Caco-2 (cell line): ENCODE measurements around the gene SCARF2. TPM values are rescaled to one million over a fixed set of nuclear protein-coding genes. Genes with fewer than 3 reads are reported as not detected.
A peak's percentile ranks its signal among the peaks of the same experiment; 100 is the strongest.

Experiments
- Bru-seq: library from RNA; stranded (reverse); fragments of 400-500 nt; gene quantifications from one replicate; lab custom pipeline; 2021; lab: Mats Ljungman, UMichigan
- BruChase-seq, 2 experiments: library from RNA; stranded (reverse); fragments of 400-500 nt; gene quantifications; one replicate each; lab custom pipeline; 2021; lab: Mats Ljungman, UMichigan
- BruUV-seq: library from RNA; stranded (reverse); fragments of 400-500 nt; replicated peaks from 2 replicates; lab custom pipeline; 2021; lab: Mats Ljungman, UMichigan
- CTCF ChIA-PET: fragments of 300-600 bp; sonication (Branson Sonifier 250); formaldehyde crosslinking; loops from one replicate; lab custom pipeline; 2022; ENCODE audit warnings: antibody characterized with exemption; lab: Charles Lee
- POLR2A ChIA-PET: fragments of 300-600 bp; sonication (Branson Sonifier 250); formaldehyde crosslinking; loops from one replicate; lab custom pipeline; 2022; ENCODE audit warnings: antibody characterized with exemption; lab: Charles Lee
- DNase-seq, 2 experiments: peaks; one replicate each; pipeline versions ENCODE4 v3.0.0 to v3.0.0-alpha.2; 2020 to 2022
- H3K27me3 ChIP-seq: replicated peaks from 2 replicates; pipeline ENCODE4 v1.6.0; 2011; ENCODE audit warnings: low read length; ENCODE audit not compliant: control insufficient read depth, insufficient read depth
- H3K36me3 ChIP-seq: 2 replicates; pipeline ENCODE4 v1.5.1; 2011; ENCODE audit warnings: low read length; ENCODE audit not compliant: control insufficient read depth, insufficient read depth
- H3K4me1 ChIP-seq: fragments of 250-450 bp; sonication (Bioruptor Pico); 2 replicates; pipeline ENCODE4 v1.5.1; 2020; ENCODE audit warnings: mild to moderate bottlenecking
- H3K4me3 ChIP-seq: 2 replicates; pipeline ENCODE4 v1.5.1; 2011; ENCODE audit warnings: low read depth, mild to moderate bottlenecking, control low read depth, low read length
- H3K9me3 ChIP-seq: fragments of 250-450 bp; sonication (Bioruptor Pico); 2 replicates; pipeline ENCODE4 v1.5.1; 2020; ENCODE audit warnings: mild to moderate bottlenecking, moderate library complexity
- H3K27ac Mint-ChIP-seq: one replicate; pipeline ENCODE4 v1.8.0; 2022; ENCODE audit warnings: mixed read lengths; ENCODE audit not compliant: unreplicated experiment
- H3K27me3 Mint-ChIP-seq: one replicate; pipeline ENCODE4 v1.8.0; 2022; ENCODE audit warnings: mixed read lengths; ENCODE audit not compliant: insufficient read depth, unreplicated experiment
- H3K36me3 Mint-ChIP-seq: one replicate; pipeline ENCODE4 v1.8.0; 2022; ENCODE audit warnings: mild to moderate bottlenecking, mixed read lengths; ENCODE audit not compliant: insufficient read depth, unreplicated experiment
- H3K4me1 Mint-ChIP-seq: one replicate; pipeline ENCODE4 v1.8.0; 2022; ENCODE audit warnings: low read depth, mixed read lengths; ENCODE audit not compliant: unreplicated experiment
- H3K4me3 Mint-ChIP-seq: one replicate; pipeline ENCODE4 v1.8.0; 2022; ENCODE audit warnings: mild to moderate bottlenecking, moderate library complexity, mixed read lengths; ENCODE audit not compliant: unreplicated experiment
- H3K9me3 Mint-ChIP-seq: one replicate; pipeline ENCODE4 v1.8.0; 2022; ENCODE audit warnings: mixed read lengths; ENCODE audit not compliant: unreplicated experiment
- CTCF ChIP-seq, 2 experiments: fragments of 200-600 bp in 1 of 2; IDR thresholded peaks; 1 replicate in 1 of 2; 2 replicates in 1 of 2; pipeline versions ENCODE4 v1.5.1 to v1.8.0; 2011 to 2022; ENCODE audit warnings: antibody characterized with exemption in 1 of 2, control low read depth in 1 of 2, inconsistent platforms in 1 of 2, low read depth in 1 of 2, low read length in 1 of 2, mild to moderate bottlenecking in 1 of 2, moderate library complexity in 1 of 2; ENCODE audit not compliant: insufficient read depth in 1 of 2, severe bottlenecking in 1 of 2, unreplicated experiment in 1 of 2
- intact Hi-C: fragments of 100-400 bp; cut with micrococcal nuclease; formaldehyde crosslinking; loops from one replicate; pipeline ENCODE4 v1.10.0; 2022; ENCODE audit not compliant: unreplicated experiment
- long read RNA-seq: library from polyadenylated mRNA; stranded (forward); transcript quantifications from one replicate; pipeline ENCODE4 v2.0.0, GENCODE V29; 2022
- total RNA-seq: library from RNA; stranded (reverse); gene quantifications from 2 replicates; pipeline ENCODE4 v1.2.3, GENCODE V29; 2022

Gene SCARF2
- total RNA-seq: 0.58 and 0.73 TPM in 2 replicates
- Bru-seq, nascent RNA: percentile 28 among the genes with signal in this experiment
- BruChase-seq, experiment 1, labeled RNA remaining after a 2-hour chase: percentile 25 among the genes with signal in this experiment
- percentile 26 among the genes with signal in this experiment for BruChase-seq, experiment 2, labeled RNA remaining after a 6-hour chase
- long read RNA-seq: 0 reads

- Histone ChIP-seq H3K27me3 (no peaks in the 10 kb centered on the region), H3K4me1 (peaks cover 6% of the 10 kb centered on the region; the same call in 1 of the 2 replicates), H3K9me3 (no peaks in the 10 kb centered on the region), H3K36me3 (peaks cover 2% of the 10 kb centered on the region; the same call in 1 of the 2 replicates), H3K4me3 (peak within 1 kb of the TSS; percentile 35)
- H3K27ac Mint-ChIP-seq: peak within 1 kb of the TSS; percentile 67
- no peak for TF ChIP-seq CTCF (IDR thresholded peaks at IDR 0.05; ENCODE audit: insufficient read depth in 1 of 2, low read depth in 1 of 2, low read length in 1 of 2, severe bottlenecking in 1 of 2, unreplicated experiment in 1 of 2)
- BruUV-seq: no TSS peak
- ChIA-PET CTCF (no interaction called here), POLR2A (no interaction called here)
- DNase-seq: no peak
- peaks cover 7% of the 10 kb centered on the region for H3K27me3 Mint-ChIP-seq
- peaks cover 6% of the 10 kb centered on the region for H3K4me1 Mint-ChIP-seq
- no peaks in the 10 kb centered on the region for H3K9me3 Mint-ChIP-seq
- H3K36me3 Mint-ChIP-seq: peaks cover 10% of the 10 kb centered on the region
- intact Hi-C loops: no loop called here
- peak within 1 kb of the TSS; percentile 91 for H3K4me3 Mint-ChIP-seq
Measured at GRCh38 chr22:20437613-20438426, at the start of gene SCARF2. Gene SCARF2 (minus strand): TSS chr22:20437825. CDS start chr22:20437754, 71 bp downstream.

- H3K4me1 Mint-ChIP-seq: no peaks in the 10 kb centered on the region
- Histone ChIP-seq H3K4me1 (no peaks in the 10 kb centered on the region), H3K36me3 (no peaks in the 10 kb centered on the region; the same call in 1 of the 2 replicates), H3K4me3 (no peak overlapping the region), H3K9me3 (no peaks in the 10 kb centered on the region), H3K27me3 (no peaks in the 10 kb centered on the region)
- DNase-seq: no peak
- CTCF ChIA-PET: interaction anchor here (0.6 kb wide), 1 partner anchor 68 kb away, joined by 11 read pairs; no protein-coding TSS in a partner anchor
- POLR2A ChIA-PET: no interaction called here
- TF ChIP-seq CTCF (IDR thresholded peaks at IDR 0.05; ENCODE audit: insufficient read depth in 1 of 2, low read depth in 1 of 2, low read length in 1 of 2, severe bottlenecking in 1 of 2, unreplicated experiment in 1 of 2): no peak
- no TSS peak for BruUV-seq
- H3K36me3 Mint-ChIP-seq: peaks cover 19% of the 10 kb centered on the region
- intact Hi-C loops: no loop called here
- H3K4me3 Mint-ChIP-seq: no peak overlapping the region
- no peaks in the 10 kb centered on the region for H3K27me3 Mint-ChIP-seq
- H3K27ac Mint-ChIP-seq: no peak overlapping the region
- H3K9me3 Mint-ChIP-seq: no peaks in the 10 kb centered on the region
Measured at GRCh38 chr22:20486229-20486628, 48.6 kb upstream of the SCARF2 start.

GRCh38 chr22:20484948-20485683 lies 47.5 kb upstream of the SCARF2 start:
- ChIA-PET CTCF (no interaction called here), POLR2A (no interaction called here)
- H3K4me3 Mint-ChIP-seq: no peak overlapping the region
- no peaks in the 10 kb centered on the region for H3K4me1 Mint-ChIP-seq
- H3K9me3 Mint-ChIP-seq: no peaks in the 10 kb centered on the region
- DNase-seq: no peak
- intact Hi-C loops: no loop called here
- Histone ChIP-seq H3K4me1 (no peaks in the 10 kb centered on the region), H3K4me3 (no peak overlapping the region), H3K27me3 (no peaks in the 10 kb centered on the region), H3K36me3 (no peaks in the 10 kb centered on the region; the same call in 1 of the 2 replicates), H3K9me3 (no peaks in the 10 kb centered on the region)
- no TSS peak for BruUV-seq
- H3K27me3 Mint-ChIP-seq: no peaks in the 10 kb centered on the region
- peaks cover 19% of the 10 kb centered on the region for H3K36me3 Mint-ChIP-seq
- H3K27ac Mint-ChIP-seq: no peak overlapping the region
- no peak for TF ChIP-seq CTCF (IDR thresholded peaks at IDR 0.05; ENCODE audit: insufficient read depth in 1 of 2, low read depth in 1 of 2, low read length in 1 of 2, severe bottlenecking in 1 of 2, unreplicated experiment in 1 of 2)
